Ecto neural progenitor cell (in vitro differentiated cells): ENCODE measurements around the gene DPH2.
A peak's percentile ranks its signal among the peaks of the same experiment; 100 is the strongest.

ENCODE experiments used
- DNase-seq: peaks from one replicate; pipeline ENCODE4 v3.0.0-alpha.2; 2018; ENCODE audit warnings: low spot score

DPH2 gene, protein sequence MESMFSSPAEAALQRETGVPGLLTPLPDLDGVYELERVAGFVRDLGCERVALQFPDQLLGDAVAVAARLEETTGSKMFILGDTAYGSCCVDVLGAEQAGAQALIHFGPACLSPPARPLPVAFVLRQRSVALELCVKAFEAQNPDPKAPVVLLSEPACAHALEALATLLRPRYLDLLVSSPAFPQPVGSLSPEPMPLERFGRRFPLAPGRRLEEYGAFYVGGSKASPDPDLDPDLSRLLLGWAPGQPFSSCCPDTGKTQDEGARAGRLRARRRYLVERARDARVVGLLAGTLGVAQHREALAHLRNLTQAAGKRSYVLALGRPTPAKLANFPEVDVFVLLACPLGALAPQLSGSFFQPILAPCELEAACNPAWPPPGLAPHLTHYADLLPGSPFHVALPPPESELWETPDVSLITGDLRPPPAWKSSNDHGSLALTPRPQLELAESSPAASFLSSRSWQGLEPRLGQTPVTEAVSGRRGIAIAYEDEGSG

DNA sequence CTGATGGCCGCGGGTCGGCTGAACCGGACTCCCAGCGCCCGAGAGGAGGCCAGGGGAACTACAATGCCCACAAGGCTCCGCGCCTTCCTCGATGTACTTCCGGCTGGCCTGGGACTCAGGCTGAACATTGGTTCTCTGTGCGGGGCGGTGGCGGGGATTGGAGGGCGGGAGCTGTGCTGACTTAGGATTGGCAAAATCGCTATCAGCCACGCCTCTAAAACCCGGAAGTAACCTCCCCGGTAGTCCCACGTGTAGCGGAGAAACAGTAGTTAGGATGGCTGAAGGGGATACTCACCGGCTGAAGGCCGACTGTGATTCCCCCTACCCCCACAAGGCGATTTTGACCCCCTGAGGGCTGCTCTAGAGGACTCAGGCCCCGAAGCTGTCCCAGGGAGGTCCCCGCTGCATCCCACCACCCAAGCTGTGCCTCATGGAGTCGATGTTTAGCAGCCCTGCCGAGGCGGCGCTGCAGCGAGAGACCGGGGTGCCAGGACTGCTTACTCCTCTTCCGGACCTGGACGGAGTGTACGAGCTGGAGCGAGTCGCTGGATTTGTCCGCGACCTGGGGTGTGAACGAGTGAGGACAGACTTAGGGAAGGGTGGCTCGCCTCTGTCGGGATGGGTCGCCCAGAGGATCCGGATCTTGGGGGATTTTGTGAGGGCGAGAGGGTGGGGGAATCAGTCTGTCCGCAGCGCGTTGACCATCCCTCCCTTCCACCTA is at the start of gene DPH2:
Gene DPH2 (plus strand): TSS at position 265 of the 721 bp plus-strand sequence. CDS start 166 bp downstream, at position 431.
- DNase-seq, result peak; percentile 96

DNA sequence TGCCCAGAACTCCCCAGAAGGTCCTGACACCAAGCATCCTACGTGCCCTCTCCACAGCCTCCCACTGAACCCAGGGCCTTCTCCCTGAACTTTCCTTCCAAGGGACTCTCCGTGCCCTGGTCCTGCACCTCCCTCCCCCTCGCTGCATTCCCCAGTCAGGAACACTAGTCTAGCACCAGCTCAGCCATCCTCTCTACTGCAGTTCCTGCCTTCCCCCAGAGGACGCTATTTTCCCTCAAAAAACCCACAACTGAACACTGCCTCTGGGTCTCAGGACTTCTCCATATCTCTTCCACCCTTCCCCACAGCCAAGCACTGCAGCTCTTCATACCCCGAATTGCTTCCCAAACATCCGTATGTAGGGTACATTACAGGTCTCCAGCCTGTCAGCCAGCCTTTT is 48.8 kb upstream of the DPH2 start:
- DNase-seq, result no peak

DNA sequence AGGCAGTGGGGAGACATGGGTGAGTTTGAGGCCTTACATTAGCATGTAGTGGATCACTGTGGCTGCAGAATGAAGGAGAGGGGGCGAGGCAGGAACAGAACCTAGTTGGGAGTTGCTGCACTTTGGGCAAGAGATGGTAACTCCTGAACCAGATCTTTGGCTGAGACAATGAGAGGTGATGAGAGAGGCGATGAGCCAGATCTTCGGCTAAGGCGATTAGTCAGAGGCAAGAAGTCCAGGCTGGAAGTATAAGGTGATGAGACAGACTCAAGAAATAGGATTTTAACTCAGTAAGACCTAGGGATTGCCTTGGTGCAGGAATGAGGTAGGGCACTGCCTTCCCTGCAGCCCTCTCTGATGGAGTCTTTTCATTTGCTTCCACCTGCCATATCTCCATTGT is 45.3 kb upstream of the DPH2 start:
- no peak for DNase-seq

DNA sequence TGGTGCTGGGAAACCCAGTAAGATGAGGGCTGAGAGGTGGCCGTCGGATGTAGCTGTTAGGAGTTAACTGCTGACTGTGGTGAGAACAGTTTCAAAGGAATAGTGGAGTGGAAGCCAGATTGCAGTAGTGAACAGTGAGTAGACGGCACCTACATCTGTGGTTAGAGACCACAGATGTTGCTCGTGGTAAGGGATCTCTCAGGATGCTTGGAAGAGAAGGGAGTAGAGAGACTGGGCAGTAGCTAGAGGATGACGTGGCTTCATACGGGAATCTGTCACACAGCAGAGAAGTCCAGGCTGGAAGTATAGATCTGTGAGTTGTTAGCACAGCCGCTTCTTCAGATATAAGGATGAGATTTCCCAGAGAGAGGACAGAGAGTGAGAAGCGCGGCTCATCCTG is 44.0 kb upstream of the DPH2 start:
- DNase-seq, result no peak

DNA sequence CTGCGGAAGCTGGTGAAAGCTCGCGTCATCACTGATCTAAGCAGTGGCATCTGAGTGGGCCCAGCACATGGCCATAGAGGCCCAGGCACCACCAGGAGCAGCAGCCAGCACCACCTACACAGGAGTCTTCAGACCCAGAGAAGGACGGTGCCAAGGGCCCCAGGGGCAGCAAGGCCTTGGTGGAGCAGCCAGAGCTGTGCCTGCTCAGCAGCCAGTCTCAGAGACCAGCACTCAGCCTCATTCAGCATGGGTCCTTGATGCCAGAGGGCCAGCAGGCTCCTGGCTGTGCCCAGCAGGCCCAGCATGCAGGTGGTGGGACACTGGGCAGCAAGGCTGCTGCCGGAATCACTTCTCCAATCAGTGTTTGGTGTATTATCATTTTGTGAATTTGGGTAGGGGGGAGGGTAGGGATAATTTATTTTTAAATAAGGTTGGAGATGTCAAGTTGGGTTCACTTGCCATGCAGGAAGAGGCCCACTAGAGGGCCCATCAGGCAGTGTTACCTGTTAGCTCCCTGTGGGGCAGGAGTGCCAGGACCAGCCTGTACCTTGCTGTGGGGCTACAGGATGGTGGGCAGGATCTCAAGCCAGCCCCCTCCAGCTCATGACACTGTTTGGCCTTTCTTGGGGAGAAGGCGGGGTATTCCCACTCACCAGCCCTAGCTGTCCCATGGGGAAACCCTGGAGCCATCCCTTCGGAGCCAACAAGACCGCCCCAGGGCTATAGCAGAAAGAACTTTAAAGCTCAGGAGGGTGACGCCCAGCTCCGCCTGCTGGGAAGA is 39.5 kb upstream of the DPH2 start:
- DNase-seq, result no peak

DNA sequence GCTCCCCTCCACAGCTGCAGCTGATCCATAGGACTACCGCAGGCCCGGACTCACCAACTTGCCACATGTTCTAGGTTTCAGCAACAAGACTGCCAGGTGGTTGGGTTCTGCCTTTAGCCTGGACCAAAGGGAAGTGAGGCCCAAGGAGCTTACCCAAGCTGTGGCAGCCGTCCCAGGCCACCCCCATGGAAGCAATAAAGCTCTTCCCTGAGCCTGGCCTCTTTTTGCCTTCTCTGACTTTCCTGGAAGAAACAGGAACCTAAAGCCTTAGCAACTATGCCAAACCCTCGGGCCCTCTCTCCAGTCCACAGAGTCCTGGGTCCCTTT is 38.9 kb upstream of the DPH2 start:
- DNase-seq, result no peak

DNA sequence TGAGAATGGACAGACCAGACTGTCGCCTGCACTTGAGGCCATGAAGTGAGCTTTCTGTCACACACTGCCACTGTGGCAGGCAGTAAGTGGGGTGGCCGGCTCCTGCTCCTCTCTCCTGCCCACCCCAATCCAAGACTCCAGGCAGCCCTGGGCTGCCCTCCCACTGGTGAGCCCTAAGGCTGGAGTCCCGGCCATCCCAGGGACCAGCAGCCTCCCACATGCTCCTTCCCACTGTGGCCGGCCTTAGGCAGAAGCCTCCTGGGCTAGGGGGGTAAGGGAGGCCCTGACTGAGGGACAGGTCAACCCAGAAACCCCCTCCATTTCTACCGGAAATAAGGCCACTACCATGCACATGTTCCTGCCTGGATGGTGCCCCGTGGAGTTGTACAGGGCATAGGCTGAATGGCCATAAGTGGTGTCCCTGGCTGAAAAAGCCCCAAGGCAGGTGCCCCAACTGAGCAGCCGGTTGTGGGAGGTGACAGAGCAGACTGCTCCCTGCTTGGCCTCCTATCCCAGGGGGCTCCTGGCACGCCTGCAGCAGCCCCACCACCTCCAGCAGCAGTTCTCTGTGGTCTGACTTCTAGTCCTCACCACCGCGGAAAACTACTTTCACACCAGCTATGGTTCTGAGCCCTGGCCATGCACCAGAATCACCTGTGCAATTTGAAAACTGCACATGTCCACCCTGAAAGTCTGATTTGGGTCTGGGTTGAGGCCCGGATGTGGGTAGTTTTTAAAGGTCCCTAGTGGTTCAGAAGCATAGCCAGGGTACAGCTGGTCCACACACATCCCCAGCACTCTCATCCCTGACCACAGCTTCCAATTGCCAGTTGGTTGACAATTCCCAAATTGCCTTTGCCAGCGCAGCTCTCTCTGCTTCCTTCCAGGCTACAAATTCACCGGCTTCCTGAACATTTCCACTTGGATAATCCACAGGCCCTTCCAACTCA is 37.8 kb upstream of the DPH2 start:
- no peak for DNase-seq

DNA sequence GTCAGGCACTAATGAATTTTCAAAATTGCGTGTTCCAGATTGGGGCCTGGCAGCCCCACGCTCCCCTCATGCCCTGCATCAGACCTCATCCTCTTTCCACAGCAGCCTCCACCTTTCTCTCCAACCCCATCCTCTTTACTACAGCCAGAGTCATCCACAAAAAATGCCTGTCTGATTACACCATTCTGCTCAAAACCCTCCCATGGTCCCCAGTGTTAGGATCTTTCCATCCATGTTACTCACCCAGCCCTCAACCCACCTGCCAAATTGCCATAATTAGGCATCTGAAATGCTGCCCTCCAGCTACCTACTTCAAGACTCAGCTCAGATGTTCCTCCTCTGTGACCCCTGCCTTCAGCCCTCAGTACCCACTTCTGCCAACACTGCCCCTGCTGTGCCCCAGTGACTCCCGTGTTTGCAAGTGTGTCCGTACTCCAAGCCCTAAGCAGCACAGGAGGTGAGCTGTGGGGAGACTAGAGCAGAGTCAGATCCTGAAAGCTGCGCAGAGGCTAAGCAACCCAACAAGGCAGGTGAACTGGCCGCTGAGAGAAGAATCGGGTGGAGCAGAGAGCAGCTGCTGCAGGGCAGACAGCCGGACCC is 36.9 kb upstream of the DPH2 start:
- DNase-seq, result no peak

DNA sequence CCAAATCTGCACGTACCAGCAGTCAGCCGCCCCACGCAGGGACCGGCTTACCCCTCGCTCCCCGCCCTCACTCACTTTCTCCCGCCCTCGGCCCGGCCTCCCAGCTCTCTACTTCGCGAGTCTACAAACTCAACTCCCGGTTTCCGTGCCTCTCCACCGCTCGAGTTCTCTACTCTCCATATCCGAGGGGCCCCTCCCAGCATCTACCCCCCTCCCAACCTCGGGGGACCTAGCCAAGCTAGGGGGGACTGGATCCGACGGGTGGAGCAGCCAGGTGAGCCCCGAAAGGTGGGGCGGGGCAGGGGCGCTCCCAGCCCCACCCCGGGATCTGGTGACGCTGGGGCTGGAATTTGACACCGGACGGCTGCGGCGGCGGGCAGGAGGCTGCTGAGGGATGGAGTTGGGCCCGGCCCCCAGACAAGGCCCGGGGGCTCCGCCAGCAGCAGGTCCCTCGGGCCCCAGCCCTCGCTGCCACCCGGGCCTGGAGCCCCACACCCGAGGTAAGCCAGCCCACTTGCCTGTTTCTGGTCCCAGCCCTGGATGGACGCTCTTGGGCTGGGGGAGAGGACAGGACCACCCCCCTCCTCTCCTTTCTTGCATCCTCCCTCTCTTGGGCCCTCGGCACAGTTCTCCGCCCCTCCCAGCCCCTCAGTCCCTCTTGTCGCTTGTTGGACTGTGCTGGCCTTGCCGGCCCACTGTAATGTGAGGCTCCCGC is 36.3 kb upstream of the DPH2 start, which contains the start of gene ARTN:
Gene ARTN (plus strand): TSS at position 416 of the 715 bp plus-strand sequence. CDS start 1,856 bp downstream, outside the sequence.
- peak; percentile 82 for DNase-seq

DNA sequence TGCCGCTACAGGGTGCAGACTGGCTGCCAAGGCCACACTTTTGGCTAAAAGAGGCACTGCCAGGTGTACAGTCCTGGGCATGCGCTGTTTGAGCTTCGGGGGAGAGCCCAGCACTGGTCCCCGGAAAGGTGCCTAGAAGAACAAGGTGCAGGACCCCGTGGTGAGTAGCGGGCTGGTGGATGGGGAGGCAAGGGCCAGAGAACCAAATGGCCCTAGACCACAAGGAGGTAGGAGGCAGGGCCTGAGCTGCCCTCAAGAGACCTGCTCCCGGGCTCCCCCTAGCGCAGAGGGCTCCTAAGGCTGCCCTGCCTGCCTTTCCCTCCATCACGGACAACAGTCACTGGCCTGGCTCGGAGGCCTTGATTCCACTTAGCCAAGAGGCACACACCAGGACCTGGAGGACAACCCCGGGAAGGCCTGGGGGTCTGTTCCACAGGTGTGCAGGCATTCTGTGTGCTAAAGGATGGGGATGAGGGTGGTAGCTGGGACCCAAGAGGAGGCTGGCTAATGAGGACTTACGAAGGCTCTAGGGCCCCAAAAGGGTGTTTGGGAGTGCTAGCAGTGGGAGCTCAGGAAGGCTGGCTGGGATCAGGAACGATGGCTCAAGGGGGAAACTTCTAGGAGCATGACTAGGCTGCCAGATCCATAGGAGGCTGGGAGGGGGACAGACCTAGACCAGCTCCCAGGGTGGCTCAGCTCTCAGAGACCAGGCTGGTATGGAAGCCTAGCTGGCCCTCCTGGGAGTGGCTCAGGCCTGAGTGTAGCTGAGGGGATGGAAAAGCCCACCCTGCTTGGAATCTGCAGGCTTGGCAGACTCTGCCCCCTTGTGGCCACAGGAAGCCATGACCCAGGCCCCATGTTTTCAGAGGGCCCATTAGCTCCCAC is 35.5 kb upstream of the DPH2 start:
- peak; percentile 90 for DNase-seq

DNA sequence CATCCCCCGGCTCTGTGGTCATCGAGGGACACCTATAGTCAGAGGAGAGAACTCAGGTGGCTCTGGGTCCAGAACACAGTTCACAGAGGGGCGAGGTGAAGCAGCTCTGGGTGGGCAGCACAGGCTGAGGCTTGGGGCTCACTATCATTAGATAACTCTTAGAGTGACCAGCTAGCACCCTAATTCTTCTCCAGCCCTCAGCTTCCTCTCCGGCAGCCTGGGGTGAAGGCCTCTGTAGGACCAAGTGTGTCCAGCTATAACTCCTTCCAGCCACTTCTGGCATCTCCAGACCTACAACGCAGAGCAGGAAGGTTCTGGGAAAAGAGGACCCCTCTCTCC is 34.9 kb upstream of the DPH2 start:
- no peak for DNase-seq

DNA sequence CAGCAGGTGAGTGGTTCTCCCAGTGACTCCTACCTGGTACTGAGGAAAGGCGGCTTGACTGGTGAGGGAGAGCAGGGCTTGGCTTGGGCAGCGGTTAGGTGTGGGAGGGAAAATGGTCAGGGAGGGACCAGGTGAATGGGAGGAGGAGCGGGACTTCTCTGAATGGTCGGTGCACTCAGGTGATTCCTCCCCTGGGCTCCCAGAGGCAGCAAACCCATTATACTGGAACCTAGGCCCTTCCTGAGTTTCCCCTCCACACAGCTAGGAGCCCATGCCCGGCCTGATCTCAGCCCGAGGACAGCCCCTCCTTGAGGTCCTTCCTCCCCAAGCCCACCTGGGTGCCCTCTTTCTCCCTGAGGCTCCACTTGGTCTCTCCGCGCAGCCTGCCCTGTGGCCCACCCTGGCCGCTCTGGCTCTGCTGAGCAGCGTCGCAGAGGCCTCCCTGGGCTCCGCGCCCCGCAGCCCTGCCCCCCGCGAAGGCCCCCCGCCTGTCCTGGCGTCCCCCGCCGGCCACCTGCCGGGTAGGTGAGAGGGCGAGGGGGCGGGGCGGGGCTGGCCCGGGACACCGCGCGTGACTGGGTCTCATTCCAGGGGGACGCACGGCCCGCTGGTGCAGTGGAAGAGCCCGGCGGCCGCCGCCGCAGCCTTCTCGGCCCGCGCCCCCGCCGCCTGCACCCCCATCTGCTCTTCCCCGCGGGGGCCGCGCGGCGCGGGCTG is 33.9 kb upstream of the DPH2 start:
- peak; percentile 62 for DNase-seq

DNA sequence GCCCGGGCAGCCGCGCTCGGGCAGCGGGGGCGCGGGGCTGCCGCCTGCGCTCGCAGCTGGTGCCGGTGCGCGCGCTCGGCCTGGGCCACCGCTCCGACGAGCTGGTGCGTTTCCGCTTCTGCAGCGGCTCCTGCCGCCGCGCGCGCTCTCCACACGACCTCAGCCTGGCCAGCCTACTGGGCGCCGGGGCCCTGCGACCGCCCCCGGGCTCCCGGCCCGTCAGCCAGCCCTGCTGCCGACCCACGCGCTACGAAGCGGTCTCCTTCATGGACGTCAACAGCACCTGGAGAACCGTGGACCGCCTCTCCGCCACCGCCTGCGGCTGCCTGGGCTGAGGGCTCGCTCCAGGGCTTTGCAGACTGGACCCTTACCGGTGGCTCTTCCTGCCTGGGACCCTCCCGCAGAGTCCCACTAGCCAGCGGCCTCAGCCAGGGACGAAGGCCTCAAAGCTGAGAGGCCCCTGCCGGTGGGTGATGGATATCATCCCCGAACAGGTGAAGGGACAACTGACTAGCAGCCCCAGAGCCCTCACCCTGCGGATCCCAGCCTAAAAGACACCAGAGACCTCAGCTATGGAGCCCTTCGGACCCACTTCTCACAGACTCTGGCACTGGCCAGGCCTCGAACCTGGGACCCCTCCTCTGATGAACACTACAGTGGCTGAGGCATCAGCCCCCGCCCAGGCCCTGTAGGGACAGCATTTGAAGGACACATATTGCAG is 33.2 kb upstream of the DPH2 start:
- DNase-seq, result peak; percentile 73

DNA sequence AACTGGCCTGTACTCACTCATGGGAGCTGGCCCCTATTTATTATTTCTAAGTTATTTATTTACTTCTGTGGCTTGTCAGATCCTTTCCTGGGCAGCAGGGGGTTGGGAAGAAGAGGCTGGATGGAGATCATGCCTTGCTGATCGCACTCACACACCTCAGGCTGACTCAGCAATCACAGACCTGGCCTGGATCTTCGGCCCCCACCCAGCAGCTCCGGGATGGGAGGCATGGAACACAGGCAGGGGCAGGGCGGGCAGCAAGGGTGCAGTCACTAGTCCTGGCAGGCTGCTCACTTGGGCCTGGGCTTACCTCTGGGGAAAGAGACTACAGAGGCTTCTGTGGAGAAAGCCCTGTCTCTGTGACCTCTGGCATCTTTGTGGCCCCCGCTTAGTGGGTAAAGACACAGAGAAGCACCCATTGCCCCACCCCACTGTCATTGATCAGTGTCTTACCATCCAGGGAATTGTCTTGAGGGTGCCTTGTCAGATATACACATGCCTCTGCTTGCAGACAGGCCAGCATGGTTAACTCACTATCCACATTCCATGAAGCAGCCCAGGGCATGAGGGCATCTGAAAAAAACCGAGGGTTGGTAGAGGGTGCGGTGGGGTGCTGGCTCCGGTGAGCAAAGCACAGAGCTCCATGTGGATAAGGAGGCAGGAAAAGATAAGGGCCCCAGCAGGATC is 32.5 kb upstream of the DPH2 start:
- DNase-seq, result no peak

DNA sequence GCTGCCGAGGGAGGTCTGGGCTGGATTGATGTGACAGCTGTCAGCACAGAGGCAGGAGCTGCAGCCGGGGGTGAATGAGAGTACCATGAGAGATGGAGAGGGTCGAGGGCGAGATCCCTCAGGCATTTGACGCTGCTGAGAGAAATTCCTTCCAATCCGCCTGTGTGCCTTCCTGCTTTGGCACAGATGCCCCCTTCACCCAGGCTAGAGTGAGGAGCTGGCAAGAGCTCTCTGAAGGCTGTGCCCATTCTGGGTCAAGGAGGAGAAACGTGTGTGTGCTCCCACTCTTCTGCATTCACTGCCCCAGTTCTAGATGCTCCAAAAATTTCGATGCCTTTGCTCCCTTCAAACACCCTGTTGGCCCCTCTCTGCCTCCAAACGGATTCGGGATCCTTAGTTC is 31.4 kb upstream of the DPH2 start:
- DNase-seq, result no peak

DNA sequence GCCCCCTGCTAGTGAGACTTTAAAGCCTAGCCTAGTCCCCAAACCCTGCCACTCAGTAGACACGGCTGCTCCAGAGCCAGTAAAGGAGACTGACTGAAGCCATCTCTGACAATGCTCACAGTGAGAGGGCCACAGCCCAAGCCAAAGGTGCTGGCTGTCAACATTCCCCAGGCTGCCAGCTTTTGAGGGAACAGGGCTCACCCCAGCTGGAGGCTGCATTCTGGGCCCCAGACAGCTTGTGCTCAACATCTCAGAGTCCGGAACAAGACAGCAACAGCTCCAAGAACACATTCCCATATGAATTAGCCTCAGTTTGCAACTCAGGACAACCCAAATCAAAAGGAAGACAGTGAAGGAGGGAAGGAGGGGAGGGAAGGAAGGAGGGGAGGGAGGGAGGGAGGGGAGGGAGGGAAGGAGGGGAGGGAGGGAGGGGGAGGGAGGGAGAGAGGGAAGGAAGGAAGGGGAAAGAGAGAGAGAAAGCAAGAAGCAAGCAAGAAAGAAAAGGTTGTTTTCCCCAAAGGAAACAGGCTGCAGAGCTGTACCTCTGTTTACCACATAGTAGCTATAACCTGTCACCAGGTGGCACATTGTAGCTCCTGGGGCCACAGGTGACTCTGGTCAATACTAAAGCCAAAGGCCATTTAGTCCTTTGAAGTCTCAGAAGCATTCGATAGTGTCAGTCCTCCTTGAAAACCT is 30.8 kb upstream of the DPH2 start:
- DNase-seq, result no peak

DNA sequence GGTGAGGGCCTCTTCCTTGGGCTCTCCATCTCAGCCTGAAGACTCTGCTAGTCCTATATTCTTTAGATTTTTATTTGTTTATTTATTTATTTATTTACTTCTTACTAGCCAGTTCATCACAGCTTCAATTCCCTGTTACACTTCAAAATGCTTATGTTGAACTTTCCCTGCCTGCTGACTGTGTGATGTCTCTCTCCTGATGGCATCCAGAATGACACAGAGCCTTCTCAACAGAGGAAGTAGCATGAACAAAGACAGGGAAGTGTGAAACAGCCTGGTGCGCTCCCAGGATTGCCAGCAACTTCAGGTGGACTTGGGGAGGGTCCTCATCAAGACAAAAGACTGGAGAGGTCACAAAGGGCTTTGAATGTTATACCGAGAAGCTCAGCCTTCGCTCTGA is 27.4 kb upstream of the DPH2 start:
- no peak for DNase-seq
